GM18873 (cell line): ENCODE measurements around the gene NRXN2.

Experiments used
- ATAC-seq: cut with Tn5 transposase; IDR thresholded peaks from one replicate; pipeline ENCODE4 v1.9.1; 2021; ENCODE audit warnings: mild to moderate bottlenecking, moderate library complexity, moderate number of reproducible peaks; ENCODE audit not compliant: unreplicated experiment, low FRiP score

The NRXN2 gene

GRCh38 chr11:64659417-64660144 lies 63.4 kb downstream of the NRXN2 start:
- no peak for ATAC-seq

DNA sequence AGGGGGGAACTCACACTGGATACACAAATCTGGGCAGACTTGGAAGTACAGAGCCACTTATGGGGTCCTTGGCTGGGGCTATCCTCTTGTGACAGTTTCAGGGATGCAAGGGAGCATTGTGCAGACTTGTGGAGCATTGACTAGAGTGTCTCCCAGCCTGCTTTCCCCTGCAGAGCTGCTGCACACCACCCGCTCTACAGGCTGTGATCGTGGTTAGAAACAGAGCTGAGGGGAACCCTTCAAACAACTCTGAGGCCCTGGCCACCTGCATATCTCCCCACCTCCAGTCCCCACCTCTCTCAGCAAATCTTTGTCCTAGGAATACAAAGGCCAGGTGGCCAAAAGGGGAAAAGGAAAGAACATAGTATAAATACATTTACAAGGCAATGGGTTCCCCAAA lies 64.7 kb downstream of the NRXN2 start:
- ATAC-seq, result no peak

GRCh38 chr11:64656862-64657261 lies 66.1 kb downstream of the NRXN2 start:
- no peak for ATAC-seq

DNA sequence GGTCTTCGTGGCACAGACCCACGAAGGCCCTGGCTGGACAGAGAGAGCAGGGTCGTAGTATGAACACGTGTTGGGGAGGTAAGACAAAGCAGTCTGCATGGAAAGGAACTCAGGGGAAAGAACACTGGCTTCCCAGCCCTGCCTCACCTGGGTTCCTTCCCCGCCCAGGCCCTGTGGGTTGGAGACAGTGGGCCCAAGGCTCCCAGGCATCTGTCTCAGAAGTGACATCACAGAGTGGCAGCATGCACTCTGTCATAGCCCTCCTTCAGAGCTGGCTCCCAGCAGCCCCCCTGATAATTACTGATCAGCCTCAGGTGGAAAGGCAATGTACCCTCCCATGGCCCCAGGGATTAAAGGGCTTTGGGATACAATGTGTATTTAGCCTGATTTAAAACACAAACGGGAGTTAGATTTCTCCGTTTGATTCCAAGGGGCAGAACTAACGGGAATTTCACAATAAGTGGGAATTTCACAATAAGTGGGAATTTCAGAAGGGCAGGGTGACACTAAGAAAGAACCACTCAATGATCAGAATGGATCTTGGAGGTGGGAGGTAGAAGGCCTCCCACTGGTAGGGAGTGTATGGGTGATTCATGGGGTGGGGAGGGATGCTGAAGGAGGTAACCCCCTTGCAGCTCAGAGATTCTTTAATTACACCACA lies 66.9 kb downstream of the NRXN2 start:
- ATAC-seq, result no peak

GRCh38 chr11:64654958-64655541 lies 67.9 kb downstream of the NRXN2 start:
- no peak for ATAC-seq

DNA sequence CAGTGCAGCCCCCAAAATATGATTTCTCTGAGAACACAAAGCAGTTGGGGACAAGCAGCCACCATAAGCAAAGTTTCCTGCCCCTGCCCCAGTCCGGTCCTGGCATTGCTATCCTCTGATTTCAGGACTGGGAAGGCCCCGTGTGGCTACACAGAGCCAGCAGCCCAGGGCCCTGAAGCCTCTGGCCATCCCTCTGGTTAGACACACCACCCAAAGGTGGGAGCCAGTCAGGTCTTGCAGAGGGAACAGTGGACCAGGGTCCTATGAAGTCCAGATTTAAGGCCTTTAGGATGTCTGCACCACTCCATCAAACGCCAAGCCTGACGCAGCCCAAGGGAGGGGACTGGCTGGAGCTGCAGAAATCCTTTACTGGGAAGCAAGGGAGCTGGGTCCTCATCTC lies 68.6 kb downstream of the NRXN2 start:
- ATAC-seq, result no peak

GRCh38 chr11:64653388-64653973 lies 69.5 kb downstream of the NRXN2 start:
- ATAC-seq, result no peak

- ATAC-seq, result no peak
Observed at GRCh38 chr11:64652586-64653387, 70.2 kb downstream of the NRXN2 start.

- no peak for ATAC-seq
Observed at GRCh38 chr11:64650923-64651523, 72.0 kb downstream of the NRXN2 start.

DNA sequence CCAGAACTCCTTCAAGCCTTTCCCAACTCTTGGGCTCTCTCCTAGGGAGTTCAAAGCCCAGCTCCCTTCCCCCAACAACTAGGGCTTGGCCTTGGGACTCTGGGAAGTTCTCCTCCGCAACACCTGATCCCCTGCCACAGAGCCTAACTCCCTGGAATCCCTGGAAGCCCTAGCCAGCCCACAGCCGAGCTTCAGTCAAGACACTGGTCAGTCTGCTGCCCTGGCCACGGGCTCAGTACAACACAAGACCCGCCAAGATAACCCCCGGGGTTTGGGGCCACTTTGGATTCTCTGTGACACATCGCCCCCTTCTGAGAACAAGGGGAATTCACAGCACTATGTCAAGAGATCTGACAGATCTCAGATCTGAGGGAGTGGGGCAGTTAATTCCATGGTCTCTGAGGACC lies 73.7 kb downstream of the NRXN2 start:
- ATAC-seq, result no peak

- no peak for ATAC-seq
Observed at GRCh38 chr11:64648551-64648950, 74.4 kb downstream of the NRXN2 start.

GRCh38 chr11:64647019-64647779 lies 75.8 kb downstream of the NRXN2 start:
- ATAC-seq, result no peak

DNA sequence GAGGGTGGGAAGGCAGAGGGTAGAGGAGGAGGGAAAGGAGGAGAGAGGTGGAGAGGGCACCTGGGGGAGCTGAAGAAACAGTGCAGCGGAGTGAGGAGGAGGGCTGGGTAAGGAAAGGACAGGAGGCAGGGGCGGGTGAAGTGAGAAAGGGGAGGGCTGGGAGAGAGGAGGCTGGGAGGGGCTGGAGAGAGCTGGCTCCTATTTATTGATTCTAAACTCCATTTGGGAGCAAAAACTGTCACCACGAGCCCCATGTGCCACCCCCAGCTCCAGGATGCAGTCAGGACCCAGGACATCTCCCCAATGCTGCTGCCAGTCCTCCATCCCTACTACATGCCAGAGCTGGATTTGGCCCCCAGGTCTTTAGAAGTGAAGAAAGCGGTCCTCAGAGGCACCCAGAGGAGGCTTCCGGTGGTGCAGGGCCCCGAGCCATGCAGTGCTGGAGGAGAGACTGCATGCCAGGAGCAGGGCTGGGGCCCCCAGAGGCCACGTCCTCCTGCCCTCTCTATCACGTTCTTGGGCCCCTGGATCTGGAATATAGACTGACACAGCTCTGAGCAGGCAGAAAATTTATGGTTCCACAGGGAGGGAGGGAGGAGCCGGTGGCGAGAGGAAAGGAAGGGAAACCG lies 78.2 kb downstream of the NRXN2 start:
- no peak for ATAC-seq

GRCh38 chr11:64643920-64644646 lies 78.9 kb downstream of the NRXN2 start:
- no peak for ATAC-seq

GRCh38 chr11:64643256-64643881 lies 79.6 kb downstream of the NRXN2 start:
- no peak for ATAC-seq

GRCh38 chr11:64642871-64643255 lies 80.1 kb downstream of the NRXN2 start:
- ATAC-seq, result no peak

DNA sequence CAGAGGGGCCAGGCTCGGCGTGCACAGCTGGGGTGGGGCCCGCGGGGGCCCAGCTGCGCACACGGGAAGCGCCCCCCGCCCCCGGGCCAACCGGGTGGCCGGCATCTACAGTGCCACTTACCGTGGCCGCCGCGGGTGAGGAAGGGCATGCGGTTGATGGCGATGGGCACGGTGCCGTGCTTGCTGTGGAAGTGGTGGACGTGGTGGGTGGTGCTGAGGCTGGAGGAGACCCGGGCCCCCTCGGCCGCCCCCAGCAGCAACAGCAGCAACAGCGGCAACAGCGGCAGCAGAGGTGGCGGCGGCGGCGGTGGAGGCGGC lies 80.6 kb downstream of the NRXN2 start:
- ATAC-seq, result no peak
